Measurements from ENCODE around the gene NELL1.

DNA sequence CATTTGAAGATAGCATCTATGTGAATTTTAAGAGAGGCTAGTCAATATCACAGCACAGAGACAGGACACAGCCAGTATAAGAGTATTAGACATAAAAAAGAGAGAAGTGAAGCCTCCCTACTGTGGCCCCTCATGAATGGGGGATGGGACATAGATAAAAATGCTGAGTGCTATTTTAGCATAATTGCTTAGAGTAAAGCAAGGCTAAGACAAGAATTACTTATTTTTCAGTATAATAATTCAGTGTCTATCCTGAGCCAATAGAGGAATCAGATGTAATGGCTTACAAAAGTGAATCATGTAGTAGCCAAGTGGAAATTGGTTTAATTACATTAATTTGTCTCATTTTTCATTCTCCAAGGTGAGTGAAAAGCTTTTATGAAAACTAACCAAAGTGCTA is 419.5 kb downstream of the NELL1 start:
- TF ChIP-seq, protein P1, sequence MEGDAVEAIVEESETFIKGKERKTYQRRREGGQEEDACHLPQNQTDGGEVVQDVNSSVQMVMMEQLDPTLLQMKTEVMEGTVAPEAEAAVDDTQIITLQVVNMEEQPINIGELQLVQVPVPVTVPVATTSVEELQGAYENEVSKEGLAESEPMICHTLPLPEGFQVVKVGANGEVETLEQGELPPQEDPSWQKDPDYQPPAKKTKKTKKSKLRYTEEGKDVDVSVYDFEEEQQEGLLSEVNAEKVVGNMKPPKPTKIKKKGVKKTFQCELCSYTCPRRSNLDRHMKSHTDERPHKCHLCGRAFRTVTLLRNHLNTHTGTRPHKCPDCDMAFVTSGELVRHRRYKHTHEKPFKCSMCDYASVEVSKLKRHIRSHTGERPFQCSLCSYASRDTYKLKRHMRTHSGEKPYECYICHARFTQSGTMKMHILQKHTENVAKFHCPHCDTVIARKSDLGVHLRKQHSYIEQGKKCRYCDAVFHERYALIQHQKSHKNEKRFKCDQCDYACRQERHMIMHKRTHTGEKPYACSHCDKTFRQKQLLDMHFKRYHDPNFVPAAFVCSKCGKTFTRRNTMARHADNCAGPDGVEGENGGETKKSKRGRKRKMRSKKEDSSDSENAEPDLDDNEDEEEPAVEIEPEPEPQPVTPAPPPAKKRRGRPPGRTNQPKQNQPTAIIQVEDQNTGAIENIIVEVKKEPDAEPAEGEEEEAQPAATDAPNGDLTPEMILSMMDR (IDR thresholded peaks at IDR 0.05): no peak
- TF ChIP-seq EZH2 (IDR thresholded peaks at IDR 0.05): no peak

All from neural progenitor cell (in vitro differentiated cells).